Mesodermal cell (in vitro differentiated cells): Measurements from ENCODE around the gene TBXT. TPM values are rescaled to one million over a fixed set of nuclear protein-coding genes. Genes with fewer than 3 reads are reported as not detected.

Experiments used
- H3K27ac ChIP-seq: 2 replicates; pipeline ENCODE4 v1.7.0; 2013; ENCODE audit warnings: mild to moderate bottlenecking, low read depth, low read length, moderate library complexity; ENCODE audit not compliant: severe bottlenecking
- H3K36me3 ChIP-seq: 2 replicates; pipeline ENCODE4 v1.7.1; 2013; ENCODE audit warnings: mild to moderate bottlenecking, low read length, moderate library complexity; ENCODE audit not compliant: control insufficient read depth, insufficient read depth
- H3K4me1 ChIP-seq: one replicate; pipeline ENCODE4 v1.7.1; 2013; ENCODE audit warnings: mild to moderate bottlenecking, low read length; ENCODE audit not compliant: insufficient read depth, control insufficient read depth, poor library complexity, severe bottlenecking
- H3K4me3 ChIP-seq: 2 replicates; pipeline ENCODE4 v1.7.0; 2013; ENCODE audit warnings: low read length, control low read depth, mild to moderate bottlenecking; ENCODE audit not compliant: insufficient read depth, poor library complexity, severe bottlenecking; ENCODE audit errors: extremely low read depth
- H3K9me3 ChIP-seq: 2 replicates; pipeline ENCODE4 v1.7.1; 2013; ENCODE audit warnings: mild to moderate bottlenecking, low read length, moderate library complexity; ENCODE audit not compliant: control insufficient read depth
- WGBS, 2 experiments: methylation state at CpG; one replicate each; pipeline ENCODE4 v1.1.5; 2013; ENCODE audit warnings: missing lambda C conversion rate in 2 of 2; ENCODE audit not compliant: insufficient coverage in 2 of 2; 5-methylcytosine and 5-hydroxymethylcytosine counted together
- polyA plus RNA-seq, 2 experiments: library from polyadenylated mRNA; stranded (reverse); fragments of 50-300 nt; gene quantifications; one replicate each; pipeline ENCODE4 v1.2.3, GENCODE V29; 2013

TBXT gene
- polyA plus RNA-seq (2013, experiment 1 of 2): not detected
- not detected for polyA plus RNA-seq (2013, experiment 2 of 2)

- H3K9me3 ChIP-seq: no peaks in the 10 kb centered on the region
- WGBS, 2 experiments: 0% methylated on average over 39 to 64 of the region's 79 CpGs
- H3K4me3 ChIP-seq: peak within 1 kb of the TSS; percentile 26
- H3K27ac ChIP-seq: no peak within 1 kb of the TSS
- no peaks in the 10 kb centered on the region for H3K36me3 ChIP-seq
- peaks cover 27% of the 10 kb centered on the region for H3K4me1 ChIP-seq
Measured at GRCh38 chr6:166167801-166168615, at the start of gene TBXT. TBXT (minus strand) TSS chr6:166167851; CDS start chr6:166167591, 260 bp downstream.

- no peaks in the 10 kb centered on the region for H3K4me1 ChIP-seq
- no peak overlapping the region for H3K4me3 ChIP-seq
- peaks cover 7% of the 10 kb centered on the region for H3K9me3 ChIP-seq
- H3K36me3 ChIP-seq: no peaks in the 10 kb centered on the region
- no peak overlapping the region for H3K27ac ChIP-seq
- WGBS, 2 experiments: 100% methylated on average over 1 of the region's 3 CpGs; no CpG with 5 or more reads in 1 of the 2 experiments
Measured at GRCh38 chr6:166207284-166207561, 39.6 kb upstream of the TBXT start.

- Histone ChIP-seq H3K4me1 (no peaks in the 10 kb centered on the region), H3K27ac (no peak overlapping the region), H3K4me3 (no peak overlapping the region), H3K9me3 (peaks cover 2% of the 10 kb centered on the region), H3K36me3 (no peaks in the 10 kb centered on the region)
- 85 to 92% methylated on average over 6 to 8 of the region's 8 CpGs for WGBS, 2 experiments
Measured at GRCh38 chr6:166206510-166207283, 39.0 kb upstream of the TBXT start.

- Histone ChIP-seq H3K36me3 (no peaks in the 10 kb centered on the region), H3K4me1 (no peaks in the 10 kb centered on the region), H3K4me3 (no peak overlapping the region), H3K27ac (no peak overlapping the region), H3K9me3 (no peaks in the 10 kb centered on the region)
- WGBS, 2 experiments: 89% methylated on average over 7 to 9 of the region's 9 CpGs
Measured at GRCh38 chr6:166206066-166206465, 38.4 kb upstream of the TBXT start.

GRCh38 chr6:166204852-166205650, 37.4 kb upstream of the TBXT start:
- no peaks in the 10 kb centered on the region for H3K4me1 ChIP-seq
- no peaks in the 10 kb centered on the region for H3K9me3 ChIP-seq
- WGBS, 2 experiments: 65 to 77% methylated on average over 6 to 8 of the region's 17 CpGs
- H3K4me3 ChIP-seq: no peak overlapping the region
- H3K27ac ChIP-seq: no peak overlapping the region
- no peaks in the 10 kb centered on the region for H3K36me3 ChIP-seq

- Histone ChIP-seq H3K4me3 (no peak overlapping the region), H3K27ac (no peak overlapping the region), H3K9me3 (no peaks in the 10 kb centered on the region), H3K36me3 (no peaks in the 10 kb centered on the region), H3K4me1 (no peaks in the 10 kb centered on the region)
- 96% methylated on average over 7 to 11 of the region's 14 CpGs for WGBS, 2 experiments
Measured at GRCh38 chr6:166203641-166204222, 36.1 kb upstream of the TBXT start.

- H3K4me1 ChIP-seq: no peaks in the 10 kb centered on the region
- H3K4me3 ChIP-seq: no peak overlapping the region
- no peaks in the 10 kb centered on the region for H3K36me3 ChIP-seq
- 86% methylated on average over 8 to 9 of the region's 9 CpGs for WGBS, 2 experiments
- no peak overlapping the region for H3K27ac ChIP-seq
- H3K9me3 ChIP-seq: no peaks in the 10 kb centered on the region
Measured at GRCh38 chr6:166203003-166203640, 35.5 kb upstream of the TBXT start.

- Histone ChIP-seq H3K4me3 (no peak overlapping the region), H3K36me3 (no peaks in the 10 kb centered on the region), H3K9me3 (no peaks in the 10 kb centered on the region), H3K27ac (no peak overlapping the region), H3K4me1 (no peaks in the 10 kb centered on the region)
- 82 to 95% methylated on average over 6 to 7 of the region's 9 CpGs for WGBS, 2 experiments
Measured at GRCh38 chr6:166202321-166202733, 34.7 kb upstream of the TBXT start.

GRCh38 chr6:166201878-166202277, 34.2 kb upstream of the TBXT start:
- no peak overlapping the region for H3K4me3 ChIP-seq
- H3K9me3 ChIP-seq: no peaks in the 10 kb centered on the region
- H3K4me1 ChIP-seq: no peaks in the 10 kb centered on the region
- no CpG with 5 or more reads among the region's 2 CpGs for WGBS, 2 experiments
- H3K36me3 ChIP-seq: no peaks in the 10 kb centered on the region
- H3K27ac ChIP-seq: no peak overlapping the region

- 20 to 25% methylated on average over 2 to 5 of the region's 5 CpGs for WGBS, 2 experiments
- H3K4me1 ChIP-seq: no peaks in the 10 kb centered on the region
- H3K27ac ChIP-seq: no peak overlapping the region
- no peak overlapping the region for H3K4me3 ChIP-seq
- H3K36me3 ChIP-seq: no peaks in the 10 kb centered on the region
- no peaks in the 10 kb centered on the region for H3K9me3 ChIP-seq
Measured at GRCh38 chr6:166197361-166197760, 29.7 kb upstream of the TBXT start.
